Measurements from ENCODE around the gene PTGR3. TPM values are rescaled to one million over a fixed set of nuclear protein-coding genes. Genes with fewer than 3 reads are reported as not detected.

PTGR3 gene
- total and polyA plus RNA-seq, 2 of the 8 experiments (the other 6 are each of a cell fraction or from before 2014, with no cell fraction given): 2.0 to 3.6 TPM

- TF ChIP-seq CHD7 (IDR thresholded peaks at IDR 0.05; ENCODE audit: insufficient replicate concordance, low read length) (no peak), JUN (IDR thresholded peaks at IDR 0.05; ENCODE audit: low read depth, low read length) (no peak), MAFK (IDR thresholded peaks at IDR 0.05; ENCODE audit: low read depth, low read length) (no peak), TBP (IDR thresholded peaks at IDR 0.05; ENCODE audit: low read depth, low read length) (no peak), RAD21 (IDR thresholded peaks at IDR 0.05 in 1 of 2, conservative IDR thresholded peaks at IDR 0.05 in 1 of 2; ENCODE audit: low read depth in 2 of 2, low read length in 2 of 2) (no peak), POLR2AphosphoS5 (IDR thresholded peaks at IDR 0.05; ENCODE audit: low read depth, low read length) (no peak), CTCF (IDR thresholded peaks at IDR 0.05; ENCODE audit: control extremely low read depth in 1 of 3, insufficient read depth in 1 of 3, low read depth in 1 of 3, low read length in 3 of 3) (no peak)
Measured at GRCh38 chr18:75251466-75251865, 42.5 kb upstream of the PTGR3 start (continued).

Measured in H1 (cell line).